IMR-90 (cell line): Measurements from ENCODE around the gene ANK2. TPM values are rescaled to one million over a fixed set of nuclear protein-coding genes. Genes with fewer than 3 reads are reported as not detected.

Experiments used
- ATAC-seq: fragments of 200-7000 bp; cut with Tn5 transposase; 2 replicates; pipeline ENCODE4 v1.9.1; 2020; ENCODE audit warnings: low read depth, mild to moderate bottlenecking, moderate library complexity
- BruUV-seq: library from RNA; stranded (reverse); fragments of 400-500 nt; replicated peaks from 2 replicates; lab custom pipeline; 2021; lab: Mats Ljungman, UMichigan
- CTCF ChIA-PET: fragments of 300-600 bp; formaldehyde crosslinking; extraction: SDS; loops from one replicate; lab custom pipeline; 2021; ENCODE audit warnings: antibody characterized with exemption; lab: Yijun Ruan, JAX
- POLR2A ChIA-PET: fragments of 300-600 bp; sonication (Branson Sonifier 250); formaldehyde crosslinking; loops from one replicate; lab custom pipeline; 2022; ENCODE audit warnings: antibody characterized with exemption; ENCODE audit not compliant: unreplicated experiment; lab: Charles Lee
- DNase-seq: peaks from one replicate; pipeline ENCODE4 v3.0.0; 2013
- H2AFZ ChIP-seq: replicated peaks from 2 replicates; pipeline ENCODE3; 2013; ENCODE audit warnings: low read length, mild to moderate bottlenecking; ENCODE audit not compliant: poor library complexity
- H2AK5ac ChIP-seq: 2 replicates; pipeline ENCODE4 v1.6.1; 2013; ENCODE audit warnings: low read depth, low read length, inconsistent platforms
- H2AK9ac ChIP-seq: replicated peaks from 2 replicates; pipeline ENCODE3; 2013; ENCODE audit warnings: mild to moderate bottlenecking, low read depth, low read length, moderate library complexity; ENCODE audit not compliant: poor library complexity
- H2BK120ac ChIP-seq: 2 replicates; pipeline ENCODE4 v1.6.1; 2013; ENCODE audit warnings: low read depth, low read length, inconsistent platforms
- H2BK15ac ChIP-seq: 3 replicates; pipeline ENCODE4 v1.6.1; 2013; ENCODE audit warnings: low read depth, low read length, inconsistent platforms
- H2BK20ac ChIP-seq: 2 replicates; pipeline ENCODE4 v1.6.1; 2013; ENCODE audit warnings: low read depth, mild to moderate bottlenecking, inconsistent platforms, low read length, moderate library complexity
- H2BK5ac ChIP-seq: 2 replicates; pipeline ENCODE4 v1.6.1; 2013; ENCODE audit warnings: mild to moderate bottlenecking, low read depth, low read length, inconsistent platforms; ENCODE audit not compliant: poor library complexity, severe bottlenecking
- H3K14ac ChIP-seq: replicated peaks from 2 replicates; pipeline ENCODE4 v1.6.1; 2013; ENCODE audit warnings: low read depth, low read length, inconsistent platforms
- H3K18ac ChIP-seq: 2 replicates; pipeline ENCODE4 v1.6.1; 2013; ENCODE audit warnings: low read depth, low read length, control low read depth
- H3K23ac ChIP-seq: 2 replicates; pipeline ENCODE4 v1.6.1; 2013; ENCODE audit warnings: low read depth, low read length, inconsistent platforms
- H3K27ac ChIP-seq: 2 replicates; pipeline ENCODE4 v1.5.1; 2013; ENCODE audit warnings: mild to moderate bottlenecking, control low read depth, low read length; ENCODE audit not compliant: insufficient read depth
- H3K27me3 ChIP-seq: 2 replicates; pipeline ENCODE4 v1.6.1; 2013; ENCODE audit warnings: low read length; ENCODE audit not compliant: control insufficient read depth, insufficient read depth
- H3K36me3 ChIP-seq: 2 replicates; pipeline ENCODE4 v1.6.1; 2013; ENCODE audit warnings: low read length, mixed read lengths; ENCODE audit not compliant: control insufficient read depth, insufficient read depth
- H3K4ac ChIP-seq: 2 replicates; pipeline ENCODE4 v1.6.1; 2013; ENCODE audit warnings: low read depth, low read length, inconsistent platforms
- H3K4me1 ChIP-seq: 2 replicates; pipeline ENCODE4 v1.6.1; 2013; ENCODE audit warnings: low read length, mixed read lengths; ENCODE audit not compliant: control insufficient read depth, insufficient read depth
- H3K4me2 ChIP-seq: 2 replicates; pipeline ENCODE4 v1.6.1; 2013; ENCODE audit warnings: low read depth, mild to moderate bottlenecking, control low read depth, low read length, moderate library complexity
- H3K4me3 ChIP-seq: 2 replicates; pipeline ENCODE4 v1.5.1; 2013; ENCODE audit warnings: low read depth, mild to moderate bottlenecking, control low read depth, low read length, moderate library complexity; ENCODE audit not compliant: insufficient read depth
- H3K56ac ChIP-seq: 2 replicates; pipeline ENCODE4 v1.6.1; 2013; ENCODE audit warnings: low read length, inconsistent platforms; ENCODE audit not compliant: insufficient read depth; ENCODE audit errors: extremely low read depth
- H3K79me1 ChIP-seq, 2 experiments: 2 replicates each; pipeline ENCODE4 v1.6.1; 2013; ENCODE audit warnings: low read length in 2 of 2, inconsistent platforms in 1 of 2, low read depth in 1 of 2
- H3K9ac ChIP-seq: 2 replicates; pipeline ENCODE4 v1.6.1; 2013; ENCODE audit warnings: low read depth, low read length, control low read depth
- H3K9me1 ChIP-seq: 2 replicates; pipeline ENCODE4 v1.6.1; 2013; ENCODE audit warnings: low read length, inconsistent platforms; ENCODE audit not compliant: insufficient read depth
- H3K9me3 ChIP-seq: 2 replicates; pipeline ENCODE4 v1.6.1; 2013; ENCODE audit warnings: low read length; ENCODE audit not compliant: control insufficient read depth, insufficient read depth
- H4K20me1 ChIP-seq: 2 replicates; pipeline ENCODE4 v1.6.1; 2013; ENCODE audit warnings: low read length, inconsistent platforms; ENCODE audit not compliant: insufficient read depth
- H4K5ac ChIP-seq: 2 replicates; pipeline ENCODE4 v1.6.1; 2013; ENCODE audit warnings: mild to moderate bottlenecking, low read depth, low read length, control low read depth
- H4K8ac ChIP-seq, 2 experiments: 2 replicates each; pipeline ENCODE4 v1.6.1; 2013; ENCODE audit warnings: low read depth in 2 of 2, low read length in 2 of 2, control low read depth in 1 of 2, inconsistent platforms in 1 of 2
- H4K91ac ChIP-seq: 2 replicates; pipeline ENCODE4 v1.6.1; 2013; ENCODE audit warnings: low read depth, low read length, inconsistent platforms; ENCODE audit not compliant: insufficient read depth
- CHD1 ChIP-seq: IDR thresholded peaks from 2 replicates; pipeline ENCODE4 v1.6.1; 2012; ENCODE audit warnings: low read depth, low read length, improper control_type of control experiment
- FOS ChIP-seq: fragments of 150-350 bp; IDR thresholded peaks from 2 replicates; pipeline ENCODE4 v1.6.1; 2016; ENCODE audit warnings: low read depth, low read length
- POLR2A ChIP-seq: IDR thresholded peaks from 2 replicates; pipeline ENCODE4 v1.6.1; 2012; ENCODE audit warnings: mild to moderate bottlenecking, low read depth, low read length
- RAD21 ChIP-seq: IDR thresholded peaks from 2 replicates; pipeline ENCODE4 v1.6.1; 2012; ENCODE audit warnings: low read length, improper control_type of control experiment
- USF2 ChIP-seq: fragments of 150-350 bp; IDR thresholded peaks from 2 replicates; pipeline ENCODE4 v1.6.1; 2017; ENCODE audit warnings: mild to moderate bottlenecking, antibody characterized with exemption, low read length, low read depth
- WGBS, 2 experiments: methylation state at CpG; one replicate each; pipeline versions ENCODE4 v1.1.5 to v1.1.7; 2013; ENCODE audit warnings: missing lambda C conversion rate in 2 of 2; ENCODE audit not compliant: insufficient read length in 1 of 2; ENCODE audit errors: extremely low coverage in 2 of 2; 5-methylcytosine and 5-hydroxymethylcytosine counted together
- dilution Hi-C: fragments of 300-500 bp; cut with HindIII; formaldehyde crosslinking; loops from one replicate; pipeline ENCODE4 v1.14.3; 2018; ENCODE audit warnings: low sequenced_read_pairs; ENCODE audit not compliant: unreplicated experiment
- in situ Hi-C: fragments of 300-500 bp; cut with MboI; formaldehyde crosslinking; loops from 3 replicates; pipeline ENCODE4 v1.14.3; 2019; ENCODE audit warnings: low sequenced_read_pairs, inconsistent platforms, mixed read lengths
- intact Hi-C: fragments of 100-400 bp; cut with micrococcal nuclease; formaldehyde crosslinking; loops from 2 replicates; pipeline ENCODE4 v1.10.0; 2022
- polyA plus RNA-seq, 3 experiments: library from polyadenylated mRNA; depleted of rRNA; stranded (reverse); fragments of >200 nt; gene quantifications; 2 replicates each; pipeline ENCODE4 v1.2.3, GENCODE V29; 2012; ENCODE audit warnings: low replicate concordance in 1 of 3
- total RNA-seq: library from RNA; depleted of rRNA; stranded (reverse); fragments of >200 nt; gene quantifications from 2 replicates; pipeline ENCODE4 v1.2.3, GENCODE V29; 2012

ANK2 gene
- total and polyA plus RNA-seq, 2 of the 4 experiments (the other 2 are of a cell fraction), result 0.82 to 6.6 TPM

DNA sequence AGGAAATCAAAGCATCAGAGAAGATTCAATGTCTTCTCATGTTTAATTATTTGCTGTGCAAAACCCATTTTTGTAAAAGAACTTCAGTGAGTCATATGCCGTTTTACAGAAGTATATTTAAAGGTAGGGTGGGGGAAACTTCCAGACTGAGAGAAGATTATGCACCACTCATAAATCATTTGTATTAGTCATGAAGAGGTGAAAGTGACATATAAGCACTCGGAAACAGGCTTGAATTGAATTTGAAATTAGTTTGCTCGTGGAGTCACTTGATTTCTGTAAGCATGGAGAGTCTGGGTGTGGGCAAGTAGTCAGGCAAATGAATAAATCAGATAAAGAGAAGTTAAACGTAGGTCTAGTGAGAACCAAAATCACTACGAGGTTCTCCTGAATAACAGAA lies 335.1 kb downstream of the ANK2 start:
- Histone ChIP-seq H2AK9ac (no peak overlapping the region), H2BK20ac (no peak overlapping the region), H3K36me3 (no peaks in the 10 kb centered on the region), H3K23ac (no peak overlapping the region), H2BK5ac (peak overlapping the region; percentile 7), H2BK120ac (no peak overlapping the region), H4K8ac (no peak overlapping the region), H3K4me3 (no peak overlapping the region), H3K9ac (no peak overlapping the region), H2BK15ac (0 out of 3 replicates have a peak overlapping the region, but pooled peaks have one; percentile 27), H3K4ac (no peak overlapping the region), H3K4me1 (peaks cover 6% of the 10 kb centered on the region), H2AFZ (no peak overlapping the region), H2AK5ac (no peak overlapping the region), H4K91ac (no peak overlapping the region), H3K4me2 (peak overlapping the region; percentile 6; the same call in 1 of the 2 replicates), H3K79me1 (no peaks in the 10 kb centered on the region), H3K27me3 (no peaks in the 10 kb centered on the region), H3K9me1 (no peaks in the 10 kb centered on the region), H3K56ac (no peak overlapping the region), H3K27ac (no peak overlapping the region), H3K14ac (no peak overlapping the region), H4K20me1 (no peaks in the 10 kb centered on the region), H4K5ac (no peak overlapping the region), H3K18ac (no peak overlapping the region), H3K9me3 (no peaks in the 10 kb centered on the region; the same call in 1 of the 2 replicates)
- dilution Hi-C loops (no loop called here), intact Hi-C loops (loop anchor here (5.0 kb wide), 2 partner anchors 92 to 277 kb away; no protein-coding TSS in a partner anchor), in situ Hi-C loops (no loop called here)
- peak; percentile 48; the same call in 1 of the 2 replicates for TF ChIP-seq FOS
- TF ChIP-seq CHD1, result no peak
- TF ChIP-seq USF2, result no peak
- no peak for TF ChIP-seq RAD21
- TF ChIP-seq POLR2A, result no peak
- POLR2A ChIA-PET, result no interaction called here
- DNase-seq (peak; percentile 81), ATAC-seq (peak; percentile 55)
- no TSS peak for BruUV-seq
- no CpG with 5 or more reads among the region's 5 CpGs for WGBS, 2 experiments
- CTCF ChIA-PET, result no interaction called here
